HEK293 (cell line): ENCODE measurements around the gene IKZF1.

Experiments used
- CTCF ChIA-PET: fragments of 350-600 bp; formaldehyde crosslinking; extraction: SDS; loops from one replicate; lab custom pipeline; 2021; ENCODE audit warnings: antibody characterized with exemption; lab: Yijun Ruan, JAX
- POLR2A ChIA-PET: fragments of 300-600 bp; formaldehyde crosslinking; extraction: SDS; loops from one replicate; lab custom pipeline; 2020; ENCODE audit warnings: antibody characterized with exemption, inconsistent platforms; lab: Yijun Ruan, JAX
- H3K27ac ChIP-seq: fragments of 200-500 bp; sonication (Bioruptor generic); 2 replicates; pipeline ENCODE4 v1.5.1; 2014; ENCODE audit warnings: low read depth, low read length, control low read depth, inconsistent platforms; ENCODE audit errors: extremely low read depth
- H3K36me3 ChIP-seq, 2 experiments: fragments of 200-500 bp in 1 of 2; sonication (Bioruptor generic) in 1 of 2; 1 replicate in 1 of 2; 2 replicates in 1 of 2; pipeline ENCODE4 v1.5.1; 2014 to 2017; ENCODE audit warnings: inconsistent platforms in 2 of 2, low read length in 2 of 2; ENCODE audit not compliant: control insufficient read depth in 2 of 2, insufficient read depth in 1 of 2
- H3K4me1 ChIP-seq: fragments of 200-500 bp; sonication (Bioruptor generic); 2 replicates; pipeline ENCODE4 v1.5.1; 2014; ENCODE audit warnings: mild to moderate bottlenecking, low read length, inconsistent platforms; ENCODE audit not compliant: control insufficient read depth, insufficient read depth
- H3K4me3 ChIP-seq: 2 replicates; pipeline ENCODE4 v1.5.1; 2011; ENCODE audit warnings: low read depth, mild to moderate bottlenecking, control low read depth, low read length, moderate library complexity
- H3K9me3 ChIP-seq: fragments of 200-500 bp; sonication (Bioruptor generic); 2 replicates; pipeline ENCODE4 v1.5.1; 2014; ENCODE audit warnings: low read depth, low read length, inconsistent platforms; ENCODE audit not compliant: control insufficient read depth, insufficient read depth
- EGR2 ChIP-seq: fragments of 450-650 bp; formaldehyde crosslinking; IDR thresholded peaks from 2 replicates; pipeline ENCODE4 v1.5.1; 2016; ENCODE audit warnings: low read depth, missing biosample characterization, missing genetic modification characterization
- GLI2 ChIP-seq: fragments of 450-650 bp; formaldehyde crosslinking; IDR thresholded peaks from 2 replicates; pipeline ENCODE4; 2017; ENCODE audit warnings: missing biosample characterization, missing genetic modification characterization, low read depth, borderline replicate concordance
- HOXD13 ChIP-seq: sonication (generic); formaldehyde crosslinking; IDR thresholded peaks from 2 replicates; pipeline ENCODE4 v1.8.0; 2022; ENCODE audit warnings: missing genetic modification reagents, borderline replicate concordance
- KLF10 ChIP-seq: fragments of 450-650 bp; IDR thresholded peaks from 2 replicates; pipeline ENCODE4 v1.5.1; 2018; ENCODE audit warnings: missing biosample characterization, mild to moderate bottlenecking, missing genetic modification characterization
- KLF8 ChIP-seq: fragments of 450-650 bp; formaldehyde crosslinking; IDR thresholded peaks from 2 replicates; pipeline ENCODE4 v1.5.1; 2016; ENCODE audit warnings: missing biosample characterization, missing genetic modification characterization
- RBAK ChIP-seq: fragments of 450-650 bp; formaldehyde crosslinking; IDR thresholded peaks from 2 replicates; pipeline ENCODE4 v1.5.1; 2016; ENCODE audit warnings: missing biosample characterization, missing genetic modification characterization
- SCRT1 ChIP-seq: fragments of 450-650 bp; formaldehyde crosslinking; IDR thresholded peaks from 2 replicates; pipeline ENCODE4 v1.5.1; 2016; ENCODE audit warnings: missing biosample characterization, missing genetic modification characterization, borderline replicate concordance
- SCRT2 ChIP-seq: fragments of 450-650 bp; formaldehyde crosslinking; IDR thresholded peaks from 2 replicates; pipeline ENCODE4 v1.5.1; 2016; ENCODE audit warnings: missing biosample characterization, missing genetic modification characterization
- ZNF146 ChIP-seq: fragments of 450-650 bp; formaldehyde crosslinking; IDR thresholded peaks from 2 replicates; pipeline ENCODE4 v1.5.1; 2016; ENCODE audit warnings: missing biosample characterization, missing genetic modification characterization
- ZNF175 ChIP-seq: fragments of 450-650 bp; formaldehyde crosslinking; IDR thresholded peaks from 2 replicates; pipeline ENCODE4 v1.5.1; 2016; ENCODE audit warnings: missing biosample characterization, missing genetic modification characterization
- ZNF223 ChIP-seq: fragments of 450-650 bp; formaldehyde crosslinking; IDR thresholded peaks from 2 replicates; pipeline ENCODE4 v1.5.1; 2016; ENCODE audit warnings: missing biosample characterization, missing genetic modification characterization
- ZNF335 ChIP-seq: fragments of 450-650 bp; formaldehyde crosslinking; conservative IDR thresholded peaks from 2 replicates; pipeline ENCODE4 v1.5.1; 2016; ENCODE audit warnings: missing biosample characterization, missing genetic modification characterization
- ZNF341 ChIP-seq: fragments of 450-650 bp; formaldehyde crosslinking; IDR thresholded peaks from 2 replicates; pipeline ENCODE4; 2016; ENCODE audit warnings: low read depth, missing biosample characterization, missing genetic modification characterization
- ZNF366 ChIP-seq: fragments of 450-650 bp; formaldehyde crosslinking; conservative IDR thresholded peaks from 2 replicates; pipeline ENCODE4 v1.5.1; 2016; ENCODE audit warnings: missing biosample characterization, missing genetic modification characterization
- ZNF398 ChIP-seq: fragments of 450-650 bp; formaldehyde crosslinking; IDR thresholded peaks from 2 replicates; pipeline ENCODE4 v1.5.1; 2017; ENCODE audit warnings: missing biosample characterization, missing genetic modification characterization
- ZNF510 ChIP-seq: fragments of 450-650 bp; formaldehyde crosslinking; IDR thresholded peaks from 2 replicates; pipeline ENCODE4 v1.5.1; 2018; ENCODE audit warnings: mild to moderate bottlenecking, missing genetic modification characterization, missing biosample characterization; ENCODE audit not compliant: insufficient replicate concordance
- ZNF610 ChIP-seq: fragments of 450-650 bp; formaldehyde crosslinking; IDR thresholded peaks from 2 replicates; pipeline ENCODE4 v1.5.1; 2016; ENCODE audit warnings: missing biosample characterization, missing genetic modification characterization, borderline replicate concordance
- ZNF623 ChIP-seq: fragments of 450-650 bp; formaldehyde crosslinking; IDR thresholded peaks from 2 replicates; pipeline ENCODE4 v1.5.1; 2016; ENCODE audit warnings: missing biosample characterization, missing genetic modification characterization
- ZNF639 ChIP-seq: fragments of 450-650 bp; formaldehyde crosslinking; IDR thresholded peaks from 2 replicates; pipeline ENCODE4 v1.5.1; 2016; ENCODE audit warnings: missing biosample characterization, missing genetic modification characterization
- ZNF658 ChIP-seq: fragments of 450-650 bp; formaldehyde crosslinking; IDR thresholded peaks from 2 replicates; pipeline ENCODE4; 2016; ENCODE audit warnings: missing biosample characterization, missing genetic modification characterization
- ZNF660 ChIP-seq: fragments of 450-650 bp; IDR thresholded peaks from 2 replicates; pipeline ENCODE4 v1.5.1; 2018; ENCODE audit warnings: missing biosample characterization, mild to moderate bottlenecking, missing genetic modification characterization
- ZNF701 ChIP-seq: fragments of 450-650 bp; formaldehyde crosslinking; IDR thresholded peaks from 2 replicates; pipeline ENCODE4 v1.5.1; 2016; ENCODE audit warnings: missing biosample characterization, missing genetic modification characterization
- ZNF777 ChIP-seq: fragments of 450-650 bp; formaldehyde crosslinking; IDR thresholded peaks from 2 replicates; pipeline ENCODE4 v1.5.1; 2017; ENCODE audit warnings: missing biosample characterization, missing genetic modification characterization, borderline replicate concordance
- ZSCAN30 ChIP-seq: fragments of 450-650 bp; IDR thresholded peaks from 2 replicates; pipeline ENCODE4 v1.5.1; 2018; ENCODE audit warnings: missing biosample characterization, mild to moderate bottlenecking, missing genetic modification characterization, moderate library complexity
- ZXDB ChIP-seq: fragments of 450-650 bp; formaldehyde crosslinking; IDR thresholded peaks from 2 replicates; pipeline ENCODE4 v1.5.1; 2016; ENCODE audit warnings: missing biosample characterization, missing genetic modification characterization
- TF ChIP-seq, protein P1 (sequence below): fragments of 450-650 bp; formaldehyde crosslinking; IDR thresholded peaks from 2 replicates; pipeline ENCODE4 v1.5.1; 2016; ENCODE audit warnings: missing biosample characterization, missing genetic modification characterization
- TF ChIP-seq, protein P2 (sequence below): fragments of 450-650 bp; formaldehyde crosslinking; IDR thresholded peaks from 2 replicates; pipeline ENCODE4 v1.5.1; 2016; ENCODE audit warnings: missing biosample characterization, missing genetic modification characterization, low read depth
- TF ChIP-seq, protein P3 (sequence below): fragments of 450-650 bp; formaldehyde crosslinking; IDR thresholded peaks from 2 replicates; pipeline ENCODE4 v1.5.1; 2017; ENCODE audit warnings: missing biosample characterization, missing genetic modification characterization

The IKZF1 gene

DNA sequence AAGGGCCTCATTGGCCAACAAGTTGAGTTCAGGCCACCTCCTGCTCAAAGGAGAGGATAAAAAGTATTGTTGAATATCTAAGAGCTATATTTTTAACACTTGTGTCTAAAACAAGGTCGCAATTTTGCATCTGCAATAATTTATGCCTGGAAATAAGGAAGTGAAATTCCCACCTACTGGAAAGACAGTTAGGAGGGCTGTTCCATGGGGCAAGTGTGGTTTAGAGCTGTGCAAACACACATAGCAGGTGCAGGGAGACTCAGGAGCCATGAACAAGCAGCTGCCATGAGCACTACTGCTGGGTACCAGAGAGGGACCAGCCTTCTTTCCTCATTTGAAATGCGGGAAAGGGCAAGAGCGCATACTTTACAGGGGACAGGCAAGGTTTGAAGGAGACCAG, 35.5 kb upstream of the IKZF1 start (continued):
- no peak for TF ChIP-seq ZNF335 (tag by site-specific recombination)
- TF ChIP-seq ZNF398 (tag by site-specific recombination) = no peak
- TF ChIP-seq EGR2 (tag by site-specific recombination) = no peak
- no peak for TF ChIP-seq ZNF701 (tag by site-specific recombination)
- TF ChIP-seq RBAK (tag by site-specific recombination) = no peak

- no peak overlapping the region for H3K27ac ChIP-seq
Measured at GRCh38 chr7:50270531-50271018, 33.9 kb upstream of the IKZF1 start.

GRCh38 chr7:50272808-50273207, 31.7 kb upstream of the IKZF1 start:
- Histone ChIP-seq H3K4me3 (no peak overlapping the region), H3K9me3 (no peaks in the 10 kb centered on the region), H3K36me3 (no peaks in the 10 kb centered on the region), H3K27ac (no peak overlapping the region), H3K4me1 (no peaks in the 10 kb centered on the region)
- POLR2A ChIA-PET = no interaction called here
- TF ChIP-seq ZXDB (tag by site-specific recombination) (no peak), ZNF660 (tag by site-specific recombination) (no peak), ZNF175 (no peak), SCRT2 (tag by site-specific recombination) (no peak), ZNF610 (tag by site-specific recombination) (no peak), ZNF366 (no peak), ZNF777 (no peak), ZNF639 (no peak), ZNF658 (tag by site-specific recombination) (no peak)
- TF ChIP-seq, protein P1, sequence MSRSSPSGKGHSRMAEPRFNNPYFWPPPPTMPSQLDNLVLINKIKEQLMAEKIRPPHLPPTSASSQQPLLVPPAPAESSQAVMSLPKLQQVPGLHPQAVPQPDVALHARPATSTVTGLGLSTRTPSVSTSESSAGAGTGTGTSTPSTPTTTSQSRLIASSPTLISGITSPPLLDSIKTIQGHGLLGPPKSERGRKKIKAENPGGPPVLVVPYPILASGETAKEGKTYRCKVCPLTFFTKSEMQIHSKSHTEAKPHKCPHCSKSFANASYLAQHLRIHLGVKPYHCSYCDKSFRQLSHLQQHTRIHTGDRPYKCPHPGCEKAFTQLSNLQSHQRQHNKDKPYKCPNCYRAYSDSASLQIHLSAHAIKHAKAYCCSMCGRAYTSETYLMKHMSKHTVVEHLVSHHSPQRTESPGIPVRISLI (tag by site-specific recombination) = no peak
- TF ChIP-seq, protein P2, sequence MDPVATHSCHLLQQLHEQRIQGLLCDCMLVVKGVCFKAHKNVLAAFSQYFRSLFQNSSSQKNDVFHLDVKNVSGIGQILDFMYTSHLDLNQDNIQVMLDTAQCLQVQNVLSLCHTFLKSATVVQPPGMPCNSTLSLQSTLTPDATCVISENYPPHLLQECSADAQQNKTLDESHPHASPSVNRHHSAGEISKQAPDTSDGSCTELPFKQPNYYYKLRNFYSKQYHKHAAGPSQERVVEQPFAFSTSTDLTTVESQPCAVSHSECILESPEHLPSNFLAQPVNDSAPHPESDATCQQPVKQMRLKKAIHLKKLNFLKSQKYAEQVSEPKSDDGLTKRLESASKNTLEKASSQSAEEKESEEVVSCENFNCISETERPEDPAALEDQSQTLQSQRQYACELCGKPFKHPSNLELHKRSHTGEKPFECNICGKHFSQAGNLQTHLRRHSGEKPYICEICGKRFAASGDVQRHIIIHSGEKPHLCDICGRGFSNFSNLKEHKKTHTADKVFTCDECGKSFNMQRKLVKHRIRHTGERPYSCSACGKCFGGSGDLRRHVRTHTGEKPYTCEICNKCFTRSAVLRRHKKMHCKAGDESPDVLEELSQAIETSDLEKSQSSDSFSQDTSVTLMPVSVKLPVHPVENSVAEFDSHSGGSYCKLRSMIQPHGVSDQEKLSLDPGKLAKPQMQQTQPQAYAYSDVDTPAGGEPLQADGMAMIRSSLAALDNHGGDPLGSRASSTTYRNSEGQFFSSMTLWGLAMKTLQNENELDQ = no peak
- TF ChIP-seq, all 188 proteins: peak for 0
- CTCF ChIA-PET = interaction anchor here (0.6 kb wide), 2 partner anchors 138 to 733 kb away, joined by 3 read pairs; no protein-coding TSS in a partner anchor

More at GRCh38 chr7:50270531-50271018, 33.9 kb upstream of the IKZF1 start:
- ChIA-PET CTCF (no interaction called here), POLR2A (no interaction called here)
- Histone ChIP-seq H3K36me3 (no peaks in the 10 kb centered on the region), H3K4me1 (no peaks in the 10 kb centered on the region), H3K4me3 (no peak overlapping the region)
- TF ChIP-seq KLF10 (tag by site-specific recombination) (no peak), ZNF146 (tag by site-specific recombination) (no peak), SCRT1 (no peak), ZNF701 (tag by site-specific recombination) (no peak), ZNF623 (tag by site-specific recombination) (no peak), ZSCAN30 (tag by site-specific recombination) (no peak), ZNF341 (tag by site-specific recombination) (no peak), ZNF660 (tag by site-specific recombination) (no peak), ZNF510 (tag by site-specific recombination) (no peak), HOXD13 (no peak), KLF8 (tag by site-specific recombination) (no peak), ZNF223 (tag by site-specific recombination) (no peak), GLI2 (tag by site-specific recombination) (no peak)
- TF ChIP-seq, protein P3, sequence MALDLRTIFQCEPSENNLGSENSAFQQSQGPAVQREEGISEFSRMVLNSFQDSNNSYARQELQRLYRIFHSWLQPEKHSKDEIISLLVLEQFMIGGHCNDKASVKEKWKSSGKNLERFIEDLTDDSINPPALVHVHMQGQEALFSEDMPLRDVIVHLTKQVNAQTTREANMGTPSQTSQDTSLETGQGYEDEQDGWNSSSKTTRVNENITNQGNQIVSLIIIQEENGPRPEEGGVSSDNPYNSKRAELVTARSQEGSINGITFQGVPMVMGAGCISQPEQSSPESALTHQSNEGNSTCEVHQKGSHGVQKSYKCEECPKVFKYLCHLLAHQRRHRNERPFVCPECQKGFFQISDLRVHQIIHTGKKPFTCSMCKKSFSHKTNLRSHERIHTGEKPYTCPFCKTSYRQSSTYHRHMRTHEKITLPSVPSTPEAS (tag by site-specific recombination) = no peak
- TF ChIP-seq, all 188 proteins: peak for 0
- H3K9me3 ChIP-seq = no peaks in the 10 kb centered on the region
